ENCODE data around the gene MAP3K14. TPM values are rescaled to one million over a fixed set of nuclear protein-coding genes. Genes with fewer than 3 reads are reported as not detected.

Gene MAP3K14
- total and polyA plus RNA-seq, 10 of the 15 experiments (the other 5 are each of a cell fraction or from before 2014, with no cell fraction given), result 2.1 to 33.3 (median 19.7) TPM

DNA sequence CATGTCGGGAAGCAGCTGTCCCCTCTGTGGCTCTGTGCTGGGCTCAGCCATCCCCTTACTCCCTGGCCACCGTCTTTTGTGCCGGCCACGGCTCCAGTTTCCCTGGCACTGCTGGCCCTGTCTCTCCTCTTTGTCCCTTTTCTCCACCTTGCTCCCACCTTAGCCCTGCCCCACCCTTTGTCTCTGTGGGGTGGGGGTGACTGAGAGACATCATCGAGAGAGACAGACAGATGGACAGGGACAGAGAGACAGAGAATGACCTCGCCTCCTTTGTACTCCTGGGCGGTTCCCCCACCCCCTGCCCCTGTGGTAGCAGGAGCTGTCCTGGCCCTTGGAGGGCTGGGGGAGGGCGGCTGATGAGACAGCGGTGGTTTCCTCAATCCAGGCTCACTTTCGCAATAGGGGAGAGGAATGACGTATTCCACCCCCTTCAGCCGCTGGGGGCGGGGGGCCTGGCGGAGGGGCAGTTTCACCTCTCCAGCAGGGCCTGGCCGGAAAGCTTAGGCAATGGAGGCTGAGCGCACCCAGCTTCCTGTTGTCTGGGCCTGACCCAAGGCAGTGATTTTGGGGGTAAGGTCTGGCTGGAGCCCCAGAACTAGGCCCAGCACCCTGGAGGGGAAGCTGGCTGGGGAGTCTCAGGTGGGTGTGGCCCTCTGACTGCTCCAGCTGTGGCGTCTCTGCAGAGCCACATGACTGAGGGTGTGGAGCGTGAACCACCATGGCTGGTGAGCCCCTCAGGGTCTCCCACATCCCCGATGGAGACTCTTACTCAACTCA lies 87.9 kb downstream of the MAP3K14 start:
- BruUV-seq (replicated peaks), result no TSS peak
- WGBS (ENCODE audit: insufficient coverage, insufficient replicate concordance, low lambda C conversion rate, missing lambda C conversion rate), result 2% methylated on average over 19 of the region's 19 CpGs
- H2AFZ ChIP-seq (ENCODE audit: control insufficient read depth, low read depth, low read length), result no peak overlapping the region
- peak; percentile 68 for DNase-seq (ENCODE audit: low read depth, low spot score)
- peak overlapping the region; percentile 92 for H3K9ac ChIP-seq (ENCODE audit: control insufficient read depth, insufficient read depth, low read length)
- H3K4me1 ChIP-seq (ENCODE audit: control insufficient read depth, insufficient read depth, low read length), result peaks cover 66% of the 10 kb centered on the region
- H3K36me3 ChIP-seq (ENCODE audit: control insufficient read depth in 2 of 2, insufficient read depth in 2 of 2, low read length in 1 of 2), result peaks cover 3 to 17% of the 10 kb centered on the region in 2 experiments; a peak in 3 of 4 replicates
- no peaks in the 10 kb centered on the region for H3K27me3 ChIP-seq (replicated peaks in 1 of 2; ENCODE audit: control insufficient read depth in 2 of 2, insufficient read depth in 2 of 2, low read length in 1 of 2)
- ChIA-PET CTCF (interaction anchor here (0.6 to 12.8 kb wide), 15 partner anchors 9 to 184 kb away, joined by 3 to 429 read pairs (median 4); partner anchors contain the start of genes ACBD4, FMNL1 and MAP3K14), RAD21 (ENCODE audit: unreplicated experiment) (interaction anchor here (1.0 to 10.1 kb wide), 9 partner anchors 8 to 862 kb away, joined by 3 to 225 read pairs (median 9); partner anchors contain the start of genes ACBD4 and FMNL1), SMC1A (ENCODE audit: uncharacterized antibody, unreplicated experiment) (interaction anchor here (0.7 to 11.4 kb wide), 9 partner anchors 11 to 203 kb away, joined by 3 to 201 read pairs (median 4); partner anchors contain the start of gene ACBD4), POLR2A (interaction anchor here (1.0 to 11.4 kb wide), 9 partner anchors 8 to 184 kb away, joined by 3 to 140 read pairs (median 8); partner anchors contain the start of genes FMNL1, HEXIM1, HEXIM2 and MAP3K14)
- no peaks in the 10 kb centered on the region for H4K20me1 ChIP-seq (ENCODE audit: control insufficient read depth, insufficient read depth)
- intact Hi-C loops (cut with micrococcal nuclease; ENCODE audit: unreplicated experiment), result loop anchor here (5.0 kb wide), 1 partner anchor 88 kb away; the partner anchor contains the start of gene MAP3K14
- FAIRE-seq, result peak; percentile 61
- in situ Hi-C loops (cut with MboI), result no loop called here
- peaks cover 72% of the 10 kb centered on the region for H3K79me2 ChIP-seq (ENCODE audit: control insufficient read depth, insufficient read depth, low read length)
- peak overlapping the region; percentile 100 for H3K4me2 ChIP-seq (ENCODE audit: control insufficient read depth, insufficient read depth)
- H3K27ac ChIP-seq (ENCODE audit: control insufficient read depth, insufficient read depth), result peak overlapping the region; percentile 100
- peak; percentile 56 for ATAC-seq
- no peaks in the 10 kb centered on the region for H3K9me3 ChIP-seq (replicated peaks; ENCODE audit: control insufficient read depth, insufficient read depth, low read length)
- peak overlapping the region; percentile 89 for H3K4me3 ChIP-seq
- peak; percentile 93 for TF ChIP-seq IKZF1 (conservative IDR thresholded peaks at IDR 0.05)
- no peak for TF ChIP-seq TARDBP (IDR thresholded peaks at IDR 0.05; ENCODE audit: borderline replicate concordance)
- TF ChIP-seq SMC3 (IDR thresholded peaks at IDR 0.05; ENCODE audit: borderline replicate concordance, low read length), result 0 out of 2 replicates have a peak, but pooled peaks have one; percentile 5
- TF ChIP-seq POLR2AphosphoS5 (IDR thresholded peaks at IDR 0.05; ENCODE audit: low read length), result peak; percentile 48
- TF ChIP-seq RELA (IDR thresholded peaks at IDR 0.05; ENCODE audit: borderline replicate concordance, partially characterized antibody), result no peak
- TF ChIP-seq CBFB (IDR thresholded peaks at IDR 0.05; ENCODE audit: low read depth), result peak; percentile 79; the same call in 1 of the 2 replicates
- TF ChIP-seq EED (IDR thresholded peaks at IDR 0.05; ENCODE audit: low read depth), result peak; percentile 97
- TF ChIP-seq RCOR1 (conservative IDR thresholded peaks at IDR 0.05; ENCODE audit: low read depth, low read length), result peak; percentile 72; the same call in 1 of the 2 replicates
- TF ChIP-seq MYB (IDR thresholded peaks at IDR 0.05; ENCODE audit: borderline replicate concordance, low read depth, low read length), result no peak
- TF ChIP-seq TCF12 (IDR thresholded peaks at IDR 0.05; ENCODE audit: low read depth, low read length), result peak; percentile 72; the same call in 1 of the 2 replicates
- TF ChIP-seq YY1 (IDR thresholded peaks at IDR 0.05; ENCODE audit: low read depth, low read length), result peak; percentile 84
- TF ChIP-seq KLF5 (IDR thresholded peaks at IDR 0.05; ENCODE audit: partially characterized antibody), result peak; percentile 67
- TF ChIP-seq PAX5 (IDR thresholded peaks at IDR 0.05; ENCODE audit: borderline replicate concordance, low read depth, low read length), result peak; percentile 88
- no peak for TF ChIP-seq RAD51 (IDR thresholded peaks at IDR 0.05)
- peak; percentile 78 for TF ChIP-seq TCF3 (IDR thresholded peaks at IDR 0.05; ENCODE audit: borderline replicate concordance, insufficient read depth, low read depth, low read length)
- TF ChIP-seq SMAD5 (IDR thresholded peaks at IDR 0.05; ENCODE audit: low read depth), result peak; percentile 47; the same call in 1 of the 2 replicates
- TF ChIP-seq, protein P1, sequence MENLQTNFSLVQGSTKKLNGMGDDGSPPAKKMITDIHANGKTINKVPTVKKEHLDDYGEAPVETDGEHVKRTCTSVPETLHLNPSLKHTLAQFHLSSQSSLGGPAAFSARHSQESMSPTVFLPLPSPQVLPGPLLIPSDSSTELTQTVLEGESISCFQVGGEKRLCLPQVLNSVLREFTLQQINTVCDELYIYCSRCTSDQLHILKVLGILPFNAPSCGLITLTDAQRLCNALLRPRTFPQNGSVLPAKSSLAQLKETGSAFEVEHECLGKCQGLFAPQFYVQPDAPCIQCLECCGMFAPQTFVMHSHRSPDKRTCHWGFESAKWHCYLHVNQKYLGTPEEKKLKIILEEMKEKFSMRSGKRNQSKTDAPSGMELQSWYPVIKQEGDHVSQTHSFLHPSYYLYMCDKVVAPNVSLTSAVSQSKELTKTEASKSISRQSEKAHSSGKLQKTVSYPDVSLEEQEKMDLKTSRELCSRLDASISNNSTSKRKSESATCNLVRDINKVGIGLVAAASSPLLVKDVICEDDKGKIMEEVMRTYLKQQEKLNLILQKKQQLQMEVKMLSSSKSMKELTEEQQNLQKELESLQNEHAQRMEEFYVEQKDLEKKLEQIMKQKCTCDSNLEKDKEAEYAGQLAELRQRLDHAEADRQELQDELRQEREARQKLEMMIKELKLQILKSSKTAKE (IDR thresholded peaks at IDR 0.05; ENCODE audit: low read depth, poor library complexity, severe bottlenecking), result peak; percentile 63
- no peak for TF ChIP-seq FOXM1 (IDR thresholded peaks at IDR 0.05; ENCODE audit: low read depth, low read length)
- peak; percentile 72 for TF ChIP-seq GATAD2B (conservative IDR thresholded peaks at IDR 0.05; ENCODE audit: low read depth)
- TF ChIP-seq, protein P2, sequence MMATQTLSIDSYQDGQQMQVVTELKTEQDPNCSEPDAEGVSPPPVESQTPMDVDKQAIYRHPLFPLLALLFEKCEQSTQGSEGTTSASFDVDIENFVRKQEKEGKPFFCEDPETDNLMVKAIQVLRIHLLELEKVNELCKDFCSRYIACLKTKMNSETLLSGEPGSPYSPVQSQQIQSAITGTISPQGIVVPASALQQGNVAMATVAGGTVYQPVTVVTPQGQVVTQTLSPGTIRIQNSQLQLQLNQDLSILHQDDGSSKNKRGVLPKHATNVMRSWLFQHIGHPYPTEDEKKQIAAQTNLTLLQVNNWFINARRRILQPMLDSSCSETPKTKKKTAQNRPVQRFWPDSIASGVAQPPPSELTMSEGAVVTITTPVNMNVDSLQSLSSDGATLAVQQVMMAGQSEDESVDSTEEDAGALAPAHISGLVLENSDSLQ (IDR thresholded peaks at IDR 0.05), result peak; percentile 64; the same call in 1 of the 2 replicates

All from GM12878 (cell line).